Measurements from ENCODE around the gene PPP4R3B. TPM values are rescaled to one million over a fixed set of nuclear protein-coding genes. Genes with fewer than 3 reads are reported as not detected.

Gene PPP4R3B
- total and polyA plus RNA-seq, 2 experiments from 2014 or later, result 25.6 to 56.6 TPM

DNA sequence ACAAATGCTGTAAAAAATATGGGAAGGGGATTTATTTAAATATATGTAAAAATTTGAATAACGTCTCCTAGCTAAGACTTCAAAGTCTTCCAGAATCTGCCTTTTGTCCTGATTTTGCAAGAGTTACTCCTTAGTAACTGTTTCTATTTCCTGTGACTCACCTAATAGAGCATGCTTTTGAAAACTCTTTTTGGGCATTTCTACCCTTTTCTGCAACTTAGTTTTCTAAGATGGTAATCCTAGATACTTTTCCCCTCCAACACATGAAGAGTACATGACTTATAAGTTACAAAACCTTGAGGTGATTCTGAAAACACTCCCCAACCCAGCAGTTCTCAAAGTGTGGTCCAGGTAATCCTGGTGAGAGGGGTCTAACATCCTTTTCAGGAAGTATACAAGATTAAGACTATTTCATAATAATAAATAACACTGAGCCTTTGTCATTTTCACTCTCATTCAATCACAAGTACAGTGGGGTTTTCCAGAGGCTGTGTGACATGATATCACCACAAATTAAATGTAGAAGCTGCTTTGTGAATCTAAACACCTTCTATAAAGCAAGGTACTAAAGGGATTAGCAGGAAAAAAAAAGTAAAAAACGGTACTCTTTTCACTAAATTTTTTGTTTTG lies 31.9 kb downstream of the PPP4R3B start:
- Mint-ChIP-seq H3K4me3 (no peak overlapping the region), H3K9me3 (no peaks in the 10 kb centered on the region), H3K36me3 (ENCODE audit: low read depth) (peaks cover 11% of the 10 kb centered on the region; the same call in 2 of the 3 replicates), H3K27ac (peak overlapping the region; percentile 57; the same call in 1 of the 2 replicates), H3K27me3 (ENCODE audit: insufficient read depth, low read depth, poor library complexity) (no peaks in the 10 kb centered on the region), H3K4me1 (no peaks in the 10 kb centered on the region; the same call in 2 of the 3 replicates)
- no peaks in the 10 kb centered on the region for H4K20me1 ChIP-seq (replicated peaks; ENCODE audit: insufficient read depth)
- peaks cover 3% of the 10 kb centered on the region; the same call in 1 of the 2 replicates for H3K36me3 ChIP-seq (ENCODE audit: insufficient read depth)
- H3K9me2 ChIP-seq (ENCODE audit: insufficient read depth), result no peaks in the 10 kb centered on the region
- H3K4me1 ChIP-seq (ENCODE audit: insufficient read depth), result no peaks in the 10 kb centered on the region
- H3K4me3 ChIP-seq, result no peak overlapping the region
- no peak for DNase-seq (ENCODE audit: low spot score)
- no peaks in the 10 kb centered on the region for H3K79me2 ChIP-seq (replicated peaks; ENCODE audit: insufficient read depth)
- no peak overlapping the region for H3K4me2 ChIP-seq
- no peak for TF ChIP-seq ZNF331 (CRISPR knock-in tag; IDR thresholded peaks at IDR 0.05; ENCODE audit: low read depth)
- TF ChIP-seq, protein P1, sequence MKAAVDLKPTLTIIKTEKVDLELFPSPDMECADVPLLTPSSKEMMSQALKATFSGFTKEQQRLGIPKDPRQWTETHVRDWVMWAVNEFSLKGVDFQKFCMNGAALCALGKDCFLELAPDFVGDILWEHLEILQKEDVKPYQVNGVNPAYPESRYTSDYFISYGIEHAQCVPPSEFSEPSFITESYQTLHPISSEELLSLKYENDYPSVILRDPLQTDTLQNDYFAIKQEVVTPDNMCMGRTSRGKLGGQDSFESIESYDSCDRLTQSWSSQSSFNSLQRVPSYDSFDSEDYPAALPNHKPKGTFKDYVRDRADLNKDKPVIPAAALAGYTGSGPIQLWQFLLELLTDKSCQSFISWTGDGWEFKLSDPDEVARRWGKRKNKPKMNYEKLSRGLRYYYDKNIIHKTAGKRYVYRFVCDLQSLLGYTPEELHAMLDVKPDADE (IDR thresholded peaks at IDR 0.05), result no peak
- TF ChIP-seq, protein P2, sequence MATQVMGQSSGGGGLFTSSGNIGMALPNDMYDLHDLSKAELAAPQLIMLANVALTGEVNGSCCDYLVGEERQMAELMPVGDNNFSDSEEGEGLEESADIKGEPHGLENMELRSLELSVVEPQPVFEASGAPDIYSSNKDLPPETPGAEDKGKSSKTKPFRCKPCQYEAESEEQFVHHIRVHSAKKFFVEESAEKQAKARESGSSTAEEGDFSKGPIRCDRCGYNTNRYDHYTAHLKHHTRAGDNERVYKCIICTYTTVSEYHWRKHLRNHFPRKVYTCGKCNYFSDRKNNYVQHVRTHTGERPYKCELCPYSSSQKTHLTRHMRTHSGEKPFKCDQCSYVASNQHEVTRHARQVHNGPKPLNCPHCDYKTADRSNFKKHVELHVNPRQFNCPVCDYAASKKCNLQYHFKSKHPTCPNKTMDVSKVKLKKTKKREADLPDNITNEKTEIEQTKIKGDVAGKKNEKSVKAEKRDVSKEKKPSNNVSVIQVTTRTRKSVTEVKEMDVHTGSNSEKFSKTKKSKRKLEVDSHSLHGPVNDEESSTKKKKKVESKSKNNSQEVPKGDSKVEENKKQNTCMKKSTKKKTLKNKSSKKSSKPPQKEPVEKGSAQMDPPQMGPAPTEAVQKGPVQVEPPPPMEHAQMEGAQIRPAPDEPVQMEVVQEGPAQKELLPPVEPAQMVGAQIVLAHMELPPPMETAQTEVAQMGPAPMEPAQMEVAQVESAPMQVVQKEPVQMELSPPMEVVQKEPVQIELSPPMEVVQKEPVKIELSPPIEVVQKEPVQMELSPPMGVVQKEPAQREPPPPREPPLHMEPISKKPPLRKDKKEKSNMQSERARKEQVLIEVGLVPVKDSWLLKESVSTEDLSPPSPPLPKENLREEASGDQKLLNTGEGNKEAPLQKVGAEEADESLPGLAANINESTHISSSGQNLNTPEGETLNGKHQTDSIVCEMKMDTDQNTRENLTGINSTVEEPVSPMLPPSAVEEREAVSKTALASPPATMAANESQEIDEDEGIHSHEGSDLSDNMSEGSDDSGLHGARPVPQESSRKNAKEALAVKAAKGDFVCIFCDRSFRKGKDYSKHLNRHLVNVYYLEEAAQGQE (IDR thresholded peaks at IDR 0.05; ENCODE audit: unreplicated experiment), result no peak
- no peak for TF ChIP-seq NANOG (IDR thresholded peaks at IDR 0.05; ENCODE audit: borderline replicate concordance)
- no peak for TF ChIP-seq JUNB (IDR thresholded peaks at IDR 0.05; ENCODE audit: unreplicated experiment)
- TF ChIP-seq, protein P3, sequence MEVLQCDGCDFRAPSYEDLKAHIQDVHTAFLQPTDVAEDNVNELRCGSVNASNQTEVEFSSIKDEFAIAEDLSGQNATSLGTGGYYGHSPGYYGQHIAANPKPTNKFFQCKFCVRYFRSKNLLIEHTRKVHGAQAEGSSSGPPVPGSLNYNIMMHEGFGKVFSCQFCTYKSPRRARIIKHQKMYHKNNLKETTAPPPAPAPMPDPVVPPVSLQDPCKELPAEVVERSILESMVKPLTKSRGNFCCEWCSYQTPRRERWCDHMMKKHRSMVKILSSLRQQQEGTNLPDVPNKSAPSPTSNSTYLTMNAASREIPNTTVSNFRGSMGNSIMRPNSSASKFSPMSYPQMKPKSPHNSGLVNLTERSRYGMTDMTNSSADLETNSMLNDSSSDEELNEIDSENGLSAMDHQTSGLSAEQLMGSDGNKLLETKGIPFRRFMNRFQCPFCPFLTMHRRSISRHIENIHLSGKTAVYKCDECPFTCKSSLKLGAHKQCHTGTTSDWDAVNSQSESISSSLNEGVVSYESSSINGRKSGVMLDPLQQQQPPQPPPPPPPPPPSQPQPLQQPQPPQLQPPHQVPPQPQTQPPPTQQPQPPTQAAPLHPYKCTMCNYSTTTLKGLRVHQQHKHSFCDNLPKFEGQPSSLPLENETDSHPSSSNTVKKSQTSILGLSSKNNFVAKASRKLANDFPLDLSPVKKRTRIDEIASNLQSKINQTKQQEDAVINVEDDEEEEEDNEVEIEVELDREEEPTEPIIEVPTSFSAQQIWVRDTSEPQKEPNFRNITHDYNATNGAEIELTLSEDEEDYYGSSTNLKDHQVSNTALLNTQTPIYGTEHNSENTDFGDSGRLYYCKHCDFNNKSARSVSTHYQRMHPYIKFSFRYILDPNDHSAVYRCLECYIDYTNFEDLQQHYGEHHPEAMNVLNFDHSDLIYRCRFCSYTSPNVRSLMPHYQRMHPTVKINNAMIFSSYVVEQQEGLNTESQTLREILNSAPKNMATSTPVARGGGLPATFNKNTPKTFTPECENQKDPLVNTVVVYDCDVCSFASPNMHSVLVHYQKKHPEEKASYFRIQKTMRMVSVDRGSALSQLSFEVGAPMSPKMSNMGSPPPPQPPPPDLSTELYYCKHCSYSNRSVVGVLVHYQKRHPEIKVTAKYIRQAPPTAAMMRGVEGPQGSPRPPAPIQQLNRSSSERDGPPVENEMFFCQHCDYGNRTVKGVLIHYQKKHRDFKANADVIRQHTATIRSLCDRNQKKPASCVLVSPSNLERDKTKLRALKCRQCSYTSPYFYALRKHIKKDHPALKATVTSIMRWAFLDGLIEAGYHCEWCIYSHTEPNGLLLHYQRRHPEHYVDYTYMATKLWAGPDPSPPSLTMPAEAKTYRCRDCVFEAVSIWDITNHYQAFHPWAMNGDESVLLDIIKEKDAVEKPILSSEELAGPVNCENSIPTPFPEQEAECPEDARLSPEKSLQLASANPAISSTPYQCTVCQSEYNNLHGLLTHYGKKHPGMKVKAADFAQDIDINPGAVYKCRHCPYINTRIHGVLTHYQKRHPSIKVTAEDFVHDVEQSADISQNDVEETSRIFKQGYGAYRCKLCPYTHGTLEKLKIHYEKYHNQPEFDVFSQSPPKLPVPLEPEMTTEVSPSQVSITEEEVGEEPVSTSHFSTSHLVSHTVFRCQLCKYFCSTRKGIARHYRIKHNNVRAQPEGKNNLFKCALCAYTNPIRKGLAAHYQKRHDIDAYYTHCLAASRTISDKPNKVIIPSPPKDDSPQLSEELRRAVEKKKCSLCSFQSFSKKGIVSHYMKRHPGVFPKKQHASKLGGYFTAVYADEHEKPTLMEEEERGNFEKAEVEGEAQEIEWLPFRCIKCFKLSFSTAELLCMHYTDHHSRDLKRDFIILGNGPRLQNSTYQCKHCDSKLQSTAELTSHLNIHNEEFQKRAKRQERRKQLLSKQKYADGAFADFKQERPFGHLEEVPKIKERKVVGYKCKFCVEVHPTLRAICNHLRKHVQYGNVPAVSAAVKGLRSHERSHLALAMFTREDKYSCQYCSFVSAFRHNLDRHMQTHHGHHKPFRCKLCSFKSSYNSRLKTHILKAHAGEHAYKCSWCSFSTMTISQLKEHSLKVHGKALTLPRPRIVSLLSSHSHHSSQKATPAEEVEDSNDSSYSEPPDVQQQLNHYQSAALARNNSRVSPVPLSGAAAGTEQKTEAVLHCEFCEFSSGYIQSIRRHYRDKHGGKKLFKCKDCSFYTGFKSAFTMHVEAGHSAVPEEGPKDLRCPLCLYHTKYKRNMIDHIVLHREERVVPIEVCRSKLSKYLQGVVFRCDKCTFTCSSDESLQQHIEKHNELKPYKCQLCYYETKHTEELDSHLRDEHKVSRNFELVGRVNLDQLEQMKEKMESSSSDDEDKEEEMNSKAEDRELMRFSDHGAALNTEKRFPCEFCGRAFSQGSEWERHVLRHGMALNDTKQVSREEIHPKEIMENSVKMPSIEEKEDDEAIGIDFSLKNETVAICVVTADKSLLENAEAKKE (CRISPR knock-in tag; IDR thresholded peaks at IDR 0.05), result no peak
- TF ChIP-seq EZH2 (IDR thresholded peaks at IDR 0.05; ENCODE audit: low read depth, unreplicated experiment), result no peak
- no peak for TF ChIP-seq ZNF114 (CRISPR knock-in tag; IDR thresholded peaks at IDR 0.05)
- TF ChIP-seq POLR2AphosphoS5 (IDR thresholded peaks at IDR 0.05; ENCODE audit: low read depth), result no peak
- no peak for TF ChIP-seq CREB1 (CRISPR knock-in tag; IDR thresholded peaks at IDR 0.05; ENCODE audit: low read depth)
- TF ChIP-seq EZH2phosphoT487 (IDR thresholded peaks at IDR 0.05; ENCODE audit: unreplicated experiment), result no peak
- TF ChIP-seq, protein P4, sequence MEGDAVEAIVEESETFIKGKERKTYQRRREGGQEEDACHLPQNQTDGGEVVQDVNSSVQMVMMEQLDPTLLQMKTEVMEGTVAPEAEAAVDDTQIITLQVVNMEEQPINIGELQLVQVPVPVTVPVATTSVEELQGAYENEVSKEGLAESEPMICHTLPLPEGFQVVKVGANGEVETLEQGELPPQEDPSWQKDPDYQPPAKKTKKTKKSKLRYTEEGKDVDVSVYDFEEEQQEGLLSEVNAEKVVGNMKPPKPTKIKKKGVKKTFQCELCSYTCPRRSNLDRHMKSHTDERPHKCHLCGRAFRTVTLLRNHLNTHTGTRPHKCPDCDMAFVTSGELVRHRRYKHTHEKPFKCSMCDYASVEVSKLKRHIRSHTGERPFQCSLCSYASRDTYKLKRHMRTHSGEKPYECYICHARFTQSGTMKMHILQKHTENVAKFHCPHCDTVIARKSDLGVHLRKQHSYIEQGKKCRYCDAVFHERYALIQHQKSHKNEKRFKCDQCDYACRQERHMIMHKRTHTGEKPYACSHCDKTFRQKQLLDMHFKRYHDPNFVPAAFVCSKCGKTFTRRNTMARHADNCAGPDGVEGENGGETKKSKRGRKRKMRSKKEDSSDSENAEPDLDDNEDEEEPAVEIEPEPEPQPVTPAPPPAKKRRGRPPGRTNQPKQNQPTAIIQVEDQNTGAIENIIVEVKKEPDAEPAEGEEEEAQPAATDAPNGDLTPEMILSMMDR (conservative IDR thresholded peaks at IDR 0.05; ENCODE audit: low read depth in 2 of 2), result no peak
- TF ChIP-seq STAT1 (IDR thresholded peaks at IDR 0.05; ENCODE audit: unreplicated experiment), result no peak
- no peak overlapping the region for H2AFZ ChIP-seq
- no peaks in the 10 kb centered on the region for H3K27me3 ChIP-seq (ENCODE audit: insufficient read depth)
- no peak overlapping the region for H3K27ac ChIP-seq (ENCODE audit: low read depth)
- H3F3A ChIP-seq (replicated peaks; ENCODE audit: low read depth), result no peaks in the 10 kb centered on the region
- no peak for ATAC-seq

Measured in GM23338 (cell line).